Germinal center (tissue), 1 donor: ENCODE measurements around the gene RPL13.
A peak's percentile ranks its signal among the peaks of the same experiment; 100 is the strongest.

ENCODE experiments used
- DNase-seq: peaks from one replicate; pipeline ENCODE4 v3.0.0; 2012; ENCODE audit warnings: mixed read lengths, low spot score

The RPL13 gene

GRCh38 chr16:89560378-89561141 is at the start of gene RPL13:
TSS of gene RPL13 (plus strand) at chr16:89560682. CDS start at chr16:89560960, 278 bp downstream.
- DNase-seq = peak; percentile 96

GRCh38 chr16:89511374-89511773 is 49.1 kb upstream of the RPL13 start:
- no peak for DNase-seq

GRCh38 chr16:89512453-89512852 is 48.0 kb upstream of the RPL13 start:
- no peak for DNase-seq

GRCh38 chr16:89517128-89517527 is 43.4 kb upstream of the RPL13 start:
- DNase-seq = no peak

- no peak for DNase-seq
Observed at GRCh38 chr16:89519881-89520280, 40.6 kb upstream of the RPL13 start.

GRCh38 chr16:89522287-89522686 is 38.2 kb upstream of the RPL13 start:
- DNase-seq = no peak

GRCh38 chr16:89523680-89524344 is 36.7 kb upstream of the RPL13 start:
- DNase-seq = no peak

GRCh38 chr16:89525146-89525913 is 35.2 kb upstream of the RPL13 start:
- DNase-seq = peak; percentile 27

- DNase-seq = no peak
Observed at GRCh38 chr16:89529097-89529496, 31.4 kb upstream of the RPL13 start.

GRCh38 chr16:89530401-89531381 is 29.8 kb upstream of the RPL13 start:
- no peak for DNase-seq

GRCh38 chr16:89531821-89532526 is 28.5 kb upstream of the RPL13 start:
- DNase-seq = no peak

- DNase-seq = peak; percentile 54
Observed at GRCh38 chr16:89534252-89534756, 26.2 kb upstream of the RPL13 start.

- DNase-seq = no peak
Observed at GRCh38 chr16:89536371-89536770, 24.1 kb upstream of the RPL13 start.

- DNase-seq = no peak
Observed at GRCh38 chr16:89536886-89537548, 23.5 kb upstream of the RPL13 start.

GRCh38 chr16:89537549-89537925 is 22.9 kb upstream of the RPL13 start:
- no peak for DNase-seq

GRCh38 chr16:89538286-89538685 is 22.2 kb upstream of the RPL13 start:
- DNase-seq = no peak

- DNase-seq = no peak
Observed at GRCh38 chr16:89540557-89540956, 19.9 kb upstream of the RPL13 start.

GRCh38 chr16:89541792-89542191 is 18.7 kb upstream of the RPL13 start:
- DNase-seq = no peak

GRCh38 chr16:89544113-89544512 is 16.4 kb upstream of the RPL13 start:
- DNase-seq = no peak

GRCh38 chr16:89544713-89545043 is 15.8 kb upstream of the RPL13 start:
- no peak for DNase-seq
